Glutamatergic neuron (in vitro differentiated cells): ENCODE results near the gene KIF6. TPM values are rescaled to one million over a fixed set of nuclear protein-coding genes. Genes with fewer than 3 reads are reported as not detected.

ENCODE experiments used
- DNase-seq: peaks from one replicate; pipeline ENCODE4 v3.0.0; 2022
- H3K27ac Mint-ChIP-seq: one replicate; pipeline ENCODE4 v1.8.0; 2020; ENCODE audit warnings: mild to moderate bottlenecking, mixed read lengths, inconsistent platforms; ENCODE audit not compliant: unreplicated experiment
- H3K27me3 Mint-ChIP-seq: one replicate; pipeline ENCODE4 v1.8.0; 2020; ENCODE audit warnings: mild to moderate bottlenecking, moderate library complexity, mixed read lengths, inconsistent platforms; ENCODE audit not compliant: unreplicated experiment
- H3K36me3 Mint-ChIP-seq: one replicate; pipeline ENCODE4 v1.8.0; 2020; ENCODE audit warnings: mild to moderate bottlenecking, mixed read lengths, inconsistent platforms; ENCODE audit not compliant: unreplicated experiment
- H3K4me1 Mint-ChIP-seq: one replicate; pipeline ENCODE4 v1.8.0; 2020; ENCODE audit warnings: mild to moderate bottlenecking, low read depth, mixed read lengths, inconsistent platforms; ENCODE audit not compliant: unreplicated experiment
- H3K4me3 Mint-ChIP-seq: one replicate; pipeline ENCODE4 v1.8.0; 2020; ENCODE audit warnings: mild to moderate bottlenecking, mixed read lengths, inconsistent platforms; ENCODE audit not compliant: unreplicated experiment
- H3K9me3 Mint-ChIP-seq: one replicate; pipeline ENCODE4 v1.8.0; 2020; ENCODE audit warnings: mild to moderate bottlenecking, moderate library complexity, mixed read lengths, inconsistent platforms; ENCODE audit not compliant: unreplicated experiment
- CTCF ChIP-seq: fragments of 200-600 bp; sonication (generic); IDR thresholded peaks from one replicate; pipeline ENCODE4 v1.5.0; 2021; ENCODE audit not compliant: partially characterized antibody, unreplicated experiment
- total RNA-seq: library from RNA; stranded (reverse); fragmentation: NEBNext Ultra II Directional; extraction: Animal tissue kit (Norgen Biotek cat#: 25700); gene quantifications from one replicate; pipeline ENCODE4 v1.2.1, GENCODE V29; 2021; ENCODE audit not compliant: unreplicated experiment

Gene KIF6
- total RNA-seq, 1 donor from 2014 or later = 1.1 TPM

GRCh38 chr6:39451831-39452230 lies 273.4 kb downstream of the KIF6 start:
- TF ChIP-seq CTCF = peak; percentile 56
- Mint-ChIP-seq H3K27me3 (no peaks in the 10 kb centered on the region), H3K27ac (no peak overlapping the region), H3K36me3 (peaks cover 9% of the 10 kb centered on the region), H3K4me3 (no peak overlapping the region), H3K9me3 (peaks cover 5% of the 10 kb centered on the region), H3K4me1 (no peaks in the 10 kb centered on the region)
- DNase-seq = no peak

GRCh38 chr6:39449022-39449421 lies 276.2 kb downstream of the KIF6 start:
- Mint-ChIP-seq H3K27me3 (no peaks in the 10 kb centered on the region), H3K36me3 (peaks cover 5% of the 10 kb centered on the region), H3K27ac (no peak overlapping the region), H3K4me3 (no peak overlapping the region), H3K9me3 (peaks cover under 1% of the 10 kb centered on the region), H3K4me1 (no peaks in the 10 kb centered on the region)
- no peak for DNase-seq
- no peak for TF ChIP-seq CTCF

GRCh38 chr6:39446909-39447308 lies 278.3 kb downstream of the KIF6 start:
- DNase-seq = no peak
- no peaks in the 10 kb centered on the region for H3K36me3 Mint-ChIP-seq
- no peaks in the 10 kb centered on the region for H3K4me1 Mint-ChIP-seq
- no peaks in the 10 kb centered on the region for H3K27me3 Mint-ChIP-seq
- H3K4me3 Mint-ChIP-seq = no peak overlapping the region
- no peak for TF ChIP-seq CTCF
- H3K9me3 Mint-ChIP-seq = no peaks in the 10 kb centered on the region
- H3K27ac Mint-ChIP-seq = no peak overlapping the region

GRCh38 chr6:39445667-39446066 lies 279.5 kb downstream of the KIF6 start:
- no peak for DNase-seq
- no peaks in the 10 kb centered on the region for H3K9me3 Mint-ChIP-seq
- no peak for TF ChIP-seq CTCF
- H3K4me3 Mint-ChIP-seq = no peak overlapping the region
- H3K27me3 Mint-ChIP-seq = peaks cover 1% of the 10 kb centered on the region
- no peaks in the 10 kb centered on the region for H3K4me1 Mint-ChIP-seq
- H3K36me3 Mint-ChIP-seq = no peaks in the 10 kb centered on the region
- no peak overlapping the region for H3K27ac Mint-ChIP-seq

- H3K4me3 Mint-ChIP-seq = no peak overlapping the region
- no peaks in the 10 kb centered on the region for H3K4me1 Mint-ChIP-seq
- no peak for TF ChIP-seq CTCF
- peaks cover 1% of the 10 kb centered on the region for H3K27me3 Mint-ChIP-seq
- H3K9me3 Mint-ChIP-seq = no peaks in the 10 kb centered on the region
- no peak for DNase-seq
- no peak overlapping the region for H3K27ac Mint-ChIP-seq
- no peaks in the 10 kb centered on the region for H3K36me3 Mint-ChIP-seq
These were observed 280.7 kb downstream of the KIF6 start for GRCh38 chr6:39444479-39445019.
